Eye (tissue), 1 donor: Measurements from ENCODE around the gene SMIM45.

Experiments used
- DNase-seq: peaks from one replicate; pipeline ENCODE4 v3.0.0-alpha.2; 2015

Gene SMIM45

GRCh38 chr22:41971431-41971830, 19.5 kb downstream of the SMIM45 start:
- no peak for DNase-seq

GRCh38 chr22:41974691-41975290, 22.8 kb downstream of the SMIM45 start:
- DNase-seq: no peak

GRCh38 chr22:41975299-41976069, 23.5 kb downstream of the SMIM45 start:
- no peak for DNase-seq

GRCh38 chr22:41976070-41976901, 24.3 kb downstream of the SMIM45 start:
- peak; percentile 75 for DNase-seq

- DNase-seq: peak; percentile 77
Measured at GRCh38 chr22:41976961-41977566, 25.1 kb downstream of the SMIM45 start.

GRCh38 chr22:41978732-41979131, 26.8 kb downstream of the SMIM45 start:
- no peak for DNase-seq

GRCh38 chr22:41979423-41980250, 27.7 kb downstream of the SMIM45 start:
- no peak for DNase-seq

- no peak for DNase-seq
Measured at GRCh38 chr22:41982865-41983264, 30.9 kb downstream of the SMIM45 start.

- no peak for DNase-seq
Measured at GRCh38 chr22:41983513-41984405, 31.8 kb downstream of the SMIM45 start.

GRCh38 chr22:41987276-41987675, 35.3 kb downstream of the SMIM45 start:
- DNase-seq: no peak

- DNase-seq: no peak
Measured at GRCh38 chr22:41989246-41989645, 37.3 kb downstream of the SMIM45 start.

- DNase-seq: no peak
Measured at GRCh38 chr22:41991111-41991510, 39.2 kb downstream of the SMIM45 start.

- DNase-seq: no peak
Measured at GRCh38 chr22:41992496-41992895, 40.5 kb downstream of the SMIM45 start.

GRCh38 chr22:41995211-41995610, 43.3 kb downstream of the SMIM45 start:
- no peak for DNase-seq

GRCh38 chr22:41996826-41997225, 44.9 kb downstream of the SMIM45 start:
- DNase-seq: no peak

- DNase-seq: peak; percentile 88
Measured at GRCh38 chr22:41998361-41999261, 46.7 kb downstream of the SMIM45 start, which contains the start of gene WBP2NL. Gene WBP2NL (plus strand): TSS chr22:41998788. CDS start chr22:41998819, 31 bp downstream.

- DNase-seq: no peak
Measured at GRCh38 chr22:42000466-42000865, 48.5 kb downstream of the SMIM45 start.

GRCh38 chr22:42001121-42001520, 49.2 kb downstream of the SMIM45 start:
- no peak for DNase-seq

GRCh38 chr22:42001706-42002105, 49.8 kb downstream of the SMIM45 start:
- no peak for DNase-seq

GRCh38 chr22:42007922-42008321, 56.0 kb downstream of the SMIM45 start:
- DNase-seq: no peak
